Endodermal cell (in vitro differentiated cells): ENCODE results near the gene BEST1. TPM values are rescaled to one million over a fixed set of nuclear protein-coding genes. Genes with fewer than 3 reads are reported as not detected.
A peak's percentile ranks its signal among the peaks of the same experiment; 100 is the strongest.

Experiments used
- DNase-seq: peaks from one replicate; pipeline ENCODE4 v3.0.0-alpha.2; 2017
- H3K27ac ChIP-seq: 2 replicates; pipeline ENCODE4 v1.5.1; 2013; ENCODE audit warnings: mild to moderate bottlenecking, low read depth, low read length, moderate library complexity
- H3K27me3 ChIP-seq: 2 replicates; pipeline ENCODE4 v1.6.1; 2013; ENCODE audit warnings: mild to moderate bottlenecking, low read length, moderate library complexity; ENCODE audit not compliant: insufficient read depth, control insufficient read depth, poor library complexity, severe bottlenecking
- H3K36me3 ChIP-seq: 2 replicates; pipeline ENCODE4 v1.7.0; 2013; ENCODE audit warnings: mild to moderate bottlenecking, low read length, moderate library complexity; ENCODE audit not compliant: control insufficient read depth, insufficient read depth
- H3K4me1 ChIP-seq: one replicate; pipeline ENCODE4 v1.7.0; 2013; ENCODE audit warnings: low read length; ENCODE audit not compliant: control insufficient read depth, insufficient read depth
- H3K4me3 ChIP-seq: 2 replicates; pipeline ENCODE4 v1.5.1; 2013; ENCODE audit warnings: mild to moderate bottlenecking, low read length, moderate library complexity
- H3K9ac ChIP-seq: 2 replicates; pipeline ENCODE4 v1.6.1; 2013; ENCODE audit warnings: mild to moderate bottlenecking, low read length, moderate library complexity; ENCODE audit not compliant: poor library complexity, severe bottlenecking; ENCODE audit errors: extremely low read depth
- H3K9me3 ChIP-seq: 2 replicates; pipeline ENCODE4 v1.6.1; 2013; ENCODE audit warnings: mild to moderate bottlenecking, low read length, moderate library complexity; ENCODE audit not compliant: control insufficient read depth
- H3K27ac Mint-ChIP-seq: 2 replicates; pipeline ENCODE4 v1.8.0; 2020; ENCODE audit warnings: mixed read lengths
- H3K27me3 Mint-ChIP-seq: 2 replicates; pipeline ENCODE4 v1.8.0; 2021; ENCODE audit warnings: mild to moderate bottlenecking, mixed read lengths; ENCODE audit not compliant: insufficient read depth
- H3K36me3 Mint-ChIP-seq: 2 replicates; pipeline ENCODE4 v1.8.0; 2020; ENCODE audit warnings: low read depth, mixed read lengths
- H3K4me1 Mint-ChIP-seq: 2 replicates; pipeline ENCODE4 v1.8.0; 2020; ENCODE audit warnings: mixed read lengths
- H3K4me3 Mint-ChIP-seq: 2 replicates; pipeline ENCODE4 v1.8.0; 2020; ENCODE audit warnings: mild to moderate bottlenecking, moderate library complexity, mixed read lengths
- H3K9me3 Mint-ChIP-seq: 2 replicates; pipeline ENCODE4 v1.8.0; 2020; ENCODE audit warnings: mild to moderate bottlenecking, mixed read lengths
- WGBS, 2 experiments: methylation state at CpG; one replicate each; pipeline versions ENCODE4 v1.1.5 to v1.1.7; 2013; ENCODE audit warnings: missing lambda C conversion rate in 2 of 2, mixed read lengths in 1 of 2; ENCODE audit not compliant: insufficient coverage in 1 of 2, insufficient read length in 1 of 2; 5-methylcytosine and 5-hydroxymethylcytosine counted together
- total RNA-seq, 2 donors: library from RNA; stranded (reverse); fragmentation: NEBNext Ultra II Directional in 1 of 2; extraction: Animal tissue kit (Norgen Biotek cat#: 25700) in 1 of 2; gene quantifications; 2 replicates in 1 of 2; 3 replicates in 1 of 2; pipeline ENCODE4 v1.2.1, GENCODE V29; 2021
- TF ChIP-seq, protein P1 (sequence below): fragments of 200-600 bp; sonication (generic); conservative IDR thresholded peaks from 2 replicates; pipeline ENCODE4 v1.5.0; 2021; ENCODE audit warnings: antibody characterized with exemption, mild to moderate bottlenecking

Gene BEST1
- total RNA-seq, 2 donors from 2014 or later = 0.26 to 0.40 TPM

- TF ChIP-seq, protein P1, sequence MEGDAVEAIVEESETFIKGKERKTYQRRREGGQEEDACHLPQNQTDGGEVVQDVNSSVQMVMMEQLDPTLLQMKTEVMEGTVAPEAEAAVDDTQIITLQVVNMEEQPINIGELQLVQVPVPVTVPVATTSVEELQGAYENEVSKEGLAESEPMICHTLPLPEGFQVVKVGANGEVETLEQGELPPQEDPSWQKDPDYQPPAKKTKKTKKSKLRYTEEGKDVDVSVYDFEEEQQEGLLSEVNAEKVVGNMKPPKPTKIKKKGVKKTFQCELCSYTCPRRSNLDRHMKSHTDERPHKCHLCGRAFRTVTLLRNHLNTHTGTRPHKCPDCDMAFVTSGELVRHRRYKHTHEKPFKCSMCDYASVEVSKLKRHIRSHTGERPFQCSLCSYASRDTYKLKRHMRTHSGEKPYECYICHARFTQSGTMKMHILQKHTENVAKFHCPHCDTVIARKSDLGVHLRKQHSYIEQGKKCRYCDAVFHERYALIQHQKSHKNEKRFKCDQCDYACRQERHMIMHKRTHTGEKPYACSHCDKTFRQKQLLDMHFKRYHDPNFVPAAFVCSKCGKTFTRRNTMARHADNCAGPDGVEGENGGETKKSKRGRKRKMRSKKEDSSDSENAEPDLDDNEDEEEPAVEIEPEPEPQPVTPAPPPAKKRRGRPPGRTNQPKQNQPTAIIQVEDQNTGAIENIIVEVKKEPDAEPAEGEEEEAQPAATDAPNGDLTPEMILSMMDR = no peak
- Mint-ChIP-seq H3K27ac (no peak overlapping the region), H3K4me1 (peaks cover 2% of the 10 kb centered on the region), H3K36me3 (no peaks in the 10 kb centered on the region), H3K9me3 (no peaks in the 10 kb centered on the region), H3K4me3 (no peak overlapping the region), H3K27me3 (peaks cover 4% of the 10 kb centered on the region)
- no peak overlapping the region for H3K9ac ChIP-seq
- H3K36me3 ChIP-seq = no peaks in the 10 kb centered on the region
- WGBS, 2 experiments = 91 to 94% methylated on average over 5 of the region's 5 CpGs
- H3K9me3 ChIP-seq = peaks cover 5% of the 10 kb centered on the region
- no peaks in the 10 kb centered on the region for H3K4me1 ChIP-seq
- DNase-seq = no peak
- H3K27ac ChIP-seq = no peak overlapping the region
- H3K27me3 ChIP-seq = no peaks in the 10 kb centered on the region
- no peak overlapping the region for H3K4me3 ChIP-seq
Observed at GRCh38 chr11:61946894-61947293, 3.3 kb upstream of the BEST1 start.

GRCh38 chr11:61947486-61948210, 2.5 kb upstream of the BEST1 start:
- no peaks in the 10 kb centered on the region for H3K36me3 Mint-ChIP-seq
- DNase-seq = peak; percentile 96
- Histone ChIP-seq H3K9me3 (peaks cover 3% of the 10 kb centered on the region), H3K27me3 (no peaks in the 10 kb centered on the region), H3K4me3 (no peak overlapping the region), H3K4me1 (no peaks in the 10 kb centered on the region), H3K9ac (no peak overlapping the region), H3K27ac (no peak overlapping the region), H3K36me3 (no peaks in the 10 kb centered on the region)
- H3K9me3 Mint-ChIP-seq = no peaks in the 10 kb centered on the region
- H3K27ac Mint-ChIP-seq = no peak overlapping the region
- H3K4me3 Mint-ChIP-seq = no peak overlapping the region
- H3K4me1 Mint-ChIP-seq = peaks cover 2% of the 10 kb centered on the region
- peaks cover 4% of the 10 kb centered on the region for H3K27me3 Mint-ChIP-seq
- TF ChIP-seq, protein P1 = peak; percentile 97
- WGBS, 2 experiments = 0 to 19% methylated on average over 3 to 8 of the region's 8 CpGs

DNA sequence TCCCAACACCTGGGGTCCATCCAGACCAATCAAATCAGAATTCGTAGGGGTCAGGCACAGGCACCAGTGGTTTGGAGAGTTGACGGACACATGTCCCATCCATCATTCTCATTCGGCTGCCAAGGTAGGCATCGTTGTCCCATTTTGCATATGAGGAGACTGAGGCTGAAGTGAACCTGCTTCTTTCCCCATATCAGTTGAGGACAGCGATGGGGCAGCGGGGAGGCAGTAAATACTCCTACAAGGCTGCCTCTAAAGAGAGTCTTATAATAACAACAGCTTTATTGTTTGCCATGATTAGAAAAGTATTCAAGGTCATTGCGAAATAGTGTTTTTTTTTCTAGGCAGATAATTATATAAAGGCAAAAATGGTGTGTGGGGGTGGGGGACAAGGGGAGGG, 1.6 kb upstream of the BEST1 start:
- H3K4me3 Mint-ChIP-seq = no peak overlapping the region
- Histone ChIP-seq H3K4me1 (no peaks in the 10 kb centered on the region), H3K9me3 (no peaks in the 10 kb centered on the region), H3K27me3 (no peaks in the 10 kb centered on the region), H3K9ac (no peak overlapping the region), H3K4me3 (no peak overlapping the region), H3K27ac (no peak overlapping the region), H3K36me3 (no peaks in the 10 kb centered on the region)
- no peak for DNase-seq
- H3K36me3 Mint-ChIP-seq = no peaks in the 10 kb centered on the region
- peaks cover 2% of the 10 kb centered on the region for H3K4me1 Mint-ChIP-seq
- TF ChIP-seq, protein P1 = no peak
- no peak overlapping the region for H3K27ac Mint-ChIP-seq
- 87% methylated on average over 7 of the region's 7 CpGs for WGBS, 2 experiments
- peaks cover 4% of the 10 kb centered on the region for H3K27me3 Mint-ChIP-seq
- H3K9me3 Mint-ChIP-seq = no peaks in the 10 kb centered on the region
